ENCODE data around the gene BICD2. TPM values are rescaled to one million over a fixed set of nuclear protein-coding genes. Genes with fewer than 3 reads are reported as not detected.

Gene BICD2
- total and polyA plus RNA-seq, 2 of the 8 experiments (the other 6 are each of a cell fraction or from before 2014, with no cell fraction given): 6.6 to 22.8 TPM

DNA sequence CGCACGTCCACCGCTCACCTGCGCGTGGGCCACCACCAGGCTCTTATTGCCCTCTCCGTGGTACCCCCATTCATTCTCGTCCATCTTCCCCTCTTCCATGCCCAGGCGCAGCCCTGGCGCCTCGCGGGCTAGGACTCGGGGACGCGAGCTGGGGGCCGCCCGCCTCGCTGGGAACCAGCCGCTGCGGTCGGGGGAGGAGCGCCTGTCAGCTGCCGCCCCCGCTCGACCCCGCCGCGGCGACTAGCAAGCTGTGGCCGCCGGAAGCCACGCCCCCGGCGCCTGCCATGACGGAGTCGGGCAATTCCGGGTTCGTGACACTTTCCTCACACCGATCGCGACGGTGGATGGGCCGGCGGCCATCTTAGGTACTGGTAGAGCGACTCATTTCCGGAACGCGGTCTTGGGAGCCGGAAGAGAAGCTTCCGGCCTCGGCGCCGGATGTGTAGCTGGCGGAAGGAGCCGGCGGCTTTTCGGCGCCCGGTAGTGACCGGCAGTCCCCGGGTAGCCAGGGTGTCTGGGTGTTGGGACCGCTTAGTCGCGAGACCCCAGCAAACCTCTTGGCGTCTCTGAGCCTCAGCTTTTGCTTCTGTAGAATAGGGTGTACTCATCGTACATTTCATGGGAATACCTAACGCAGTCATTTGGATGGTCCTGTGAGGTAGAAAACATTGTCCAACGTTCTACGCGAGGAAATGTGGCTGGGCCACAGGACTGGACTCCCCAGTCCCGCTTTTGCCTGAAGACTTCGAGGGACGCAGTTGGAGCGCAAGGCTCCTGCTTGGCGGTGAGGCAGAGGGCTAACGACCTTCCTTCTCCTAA is 94.5 kb downstream of the BICD2 start, which contains the start of gene IPPK (continued):
- TF ChIP-seq, protein P1, sequence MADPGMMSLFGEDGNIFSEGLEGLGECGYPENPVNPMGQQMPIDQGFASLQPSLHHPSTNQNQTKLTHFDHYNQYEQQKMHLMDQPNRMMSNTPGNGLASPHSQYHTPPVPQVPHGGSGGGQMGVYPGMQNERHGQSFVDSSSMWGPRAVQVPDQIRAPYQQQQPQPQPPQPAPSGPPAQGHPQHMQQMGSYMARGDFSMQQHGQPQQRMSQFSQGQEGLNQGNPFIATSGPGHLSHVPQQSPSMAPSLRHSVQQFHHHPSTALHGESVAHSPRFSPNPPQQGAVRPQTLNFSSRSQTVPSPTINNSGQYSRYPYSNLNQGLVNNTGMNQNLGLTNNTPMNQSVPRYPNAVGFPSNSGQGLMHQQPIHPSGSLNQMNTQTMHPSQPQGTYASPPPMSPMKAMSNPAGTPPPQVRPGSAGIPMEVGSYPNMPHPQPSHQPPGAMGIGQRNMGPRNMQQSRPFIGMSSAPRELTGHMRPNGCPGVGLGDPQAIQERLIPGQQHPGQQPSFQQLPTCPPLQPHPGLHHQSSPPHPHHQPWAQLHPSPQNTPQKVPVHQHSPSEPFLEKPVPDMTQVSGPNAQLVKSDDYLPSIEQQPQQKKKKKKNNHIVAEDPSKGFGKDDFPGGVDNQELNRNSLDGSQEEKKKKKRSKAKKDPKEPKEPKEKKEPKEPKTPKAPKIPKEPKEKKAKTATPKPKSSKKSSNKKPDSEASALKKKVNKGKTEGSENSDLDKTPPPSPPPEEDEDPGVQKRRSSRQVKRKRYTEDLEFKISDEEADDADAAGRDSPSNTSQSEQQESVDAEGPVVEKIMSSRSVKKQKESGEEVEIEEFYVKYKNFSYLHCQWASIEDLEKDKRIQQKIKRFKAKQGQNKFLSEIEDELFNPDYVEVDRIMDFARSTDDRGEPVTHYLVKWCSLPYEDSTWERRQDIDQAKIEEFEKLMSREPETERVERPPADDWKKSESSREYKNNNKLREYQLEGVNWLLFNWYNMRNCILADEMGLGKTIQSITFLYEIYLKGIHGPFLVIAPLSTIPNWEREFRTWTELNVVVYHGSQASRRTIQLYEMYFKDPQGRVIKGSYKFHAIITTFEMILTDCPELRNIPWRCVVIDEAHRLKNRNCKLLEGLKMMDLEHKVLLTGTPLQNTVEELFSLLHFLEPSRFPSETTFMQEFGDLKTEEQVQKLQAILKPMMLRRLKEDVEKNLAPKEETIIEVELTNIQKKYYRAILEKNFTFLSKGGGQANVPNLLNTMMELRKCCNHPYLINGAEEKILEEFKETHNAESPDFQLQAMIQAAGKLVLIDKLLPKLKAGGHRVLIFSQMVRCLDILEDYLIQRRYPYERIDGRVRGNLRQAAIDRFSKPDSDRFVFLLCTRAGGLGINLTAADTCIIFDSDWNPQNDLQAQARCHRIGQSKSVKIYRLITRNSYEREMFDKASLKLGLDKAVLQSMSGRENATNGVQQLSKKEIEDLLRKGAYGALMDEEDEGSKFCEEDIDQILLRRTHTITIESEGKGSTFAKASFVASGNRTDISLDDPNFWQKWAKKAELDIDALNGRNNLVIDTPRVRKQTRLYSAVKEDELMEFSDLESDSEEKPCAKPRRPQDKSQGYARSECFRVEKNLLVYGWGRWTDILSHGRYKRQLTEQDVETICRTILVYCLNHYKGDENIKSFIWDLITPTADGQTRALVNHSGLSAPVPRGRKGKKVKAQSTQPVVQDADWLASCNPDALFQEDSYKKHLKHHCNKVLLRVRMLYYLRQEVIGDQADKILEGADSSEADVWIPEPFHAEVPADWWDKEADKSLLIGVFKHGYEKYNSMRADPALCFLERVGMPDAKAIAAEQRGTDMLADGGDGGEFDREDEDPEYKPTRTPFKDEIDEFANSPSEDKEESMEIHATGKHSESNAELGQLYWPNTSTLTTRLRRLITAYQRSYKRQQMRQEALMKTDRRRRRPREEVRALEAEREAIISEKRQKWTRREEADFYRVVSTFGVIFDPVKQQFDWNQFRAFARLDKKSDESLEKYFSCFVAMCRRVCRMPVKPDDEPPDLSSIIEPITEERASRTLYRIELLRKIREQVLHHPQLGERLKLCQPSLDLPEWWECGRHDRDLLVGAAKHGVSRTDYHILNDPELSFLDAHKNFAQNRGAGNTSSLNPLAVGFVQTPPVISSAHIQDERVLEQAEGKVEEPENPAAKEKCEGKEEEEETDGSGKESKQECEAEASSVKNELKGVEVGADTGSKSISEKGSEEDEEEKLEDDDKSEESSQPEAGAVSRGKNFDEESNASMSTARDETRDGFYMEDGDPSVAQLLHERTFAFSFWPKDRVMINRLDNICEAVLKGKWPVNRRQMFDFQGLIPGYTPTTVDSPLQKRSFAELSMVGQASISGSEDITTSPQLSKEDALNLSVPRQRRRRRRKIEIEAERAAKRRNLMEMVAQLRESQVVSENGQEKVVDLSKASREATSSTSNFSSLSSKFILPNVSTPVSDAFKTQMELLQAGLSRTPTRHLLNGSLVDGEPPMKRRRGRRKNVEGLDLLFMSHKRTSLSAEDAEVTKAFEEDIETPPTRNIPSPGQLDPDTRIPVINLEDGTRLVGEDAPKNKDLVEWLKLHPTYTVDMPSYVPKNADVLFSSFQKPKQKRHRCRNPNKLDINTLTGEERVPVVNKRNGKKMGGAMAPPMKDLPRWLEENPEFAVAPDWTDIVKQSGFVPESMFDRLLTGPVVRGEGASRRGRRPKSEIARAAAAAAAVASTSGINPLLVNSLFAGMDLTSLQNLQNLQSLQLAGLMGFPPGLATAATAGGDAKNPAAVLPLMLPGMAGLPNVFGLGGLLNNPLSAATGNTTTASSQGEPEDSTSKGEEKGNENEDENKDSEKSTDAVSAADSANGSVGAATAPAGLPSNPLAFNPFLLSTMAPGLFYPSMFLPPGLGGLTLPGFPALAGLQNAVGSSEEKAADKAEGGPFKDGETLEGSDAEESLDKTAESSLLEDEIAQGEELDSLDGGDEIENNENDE (IDR thresholded peaks at IDR 0.05; ENCODE audit: insufficient replicate concordance, low read length): no peak
- peak; percentile 71 for TF ChIP-seq POLR2AphosphoS5 (IDR thresholded peaks at IDR 0.05; ENCODE audit: low read depth, low read length)
- no peak for TF ChIP-seq BACH1 (IDR thresholded peaks at IDR 0.05; ENCODE audit: low read length)
- TF ChIP-seq NANOG (IDR thresholded peaks at IDR 0.05; ENCODE audit: insufficient read depth, low read depth, low read length, poor library complexity, severe bottlenecking): no peak
- TF ChIP-seq SIX5 (IDR thresholded peaks at IDR 0.05; ENCODE audit: low read depth, low read length): peak; percentile 63
- 0 out of 2 replicates have a peak, but pooled peaks have one; percentile 16 for TF ChIP-seq CHD2 (IDR thresholded peaks at IDR 0.05; ENCODE audit: low read length)
- peak; percentile 92 for TF ChIP-seq EGR1 (IDR thresholded peaks at IDR 0.05; ENCODE audit: borderline replicate concordance, low read depth, low read length)
- TF ChIP-seq, protein P2, sequence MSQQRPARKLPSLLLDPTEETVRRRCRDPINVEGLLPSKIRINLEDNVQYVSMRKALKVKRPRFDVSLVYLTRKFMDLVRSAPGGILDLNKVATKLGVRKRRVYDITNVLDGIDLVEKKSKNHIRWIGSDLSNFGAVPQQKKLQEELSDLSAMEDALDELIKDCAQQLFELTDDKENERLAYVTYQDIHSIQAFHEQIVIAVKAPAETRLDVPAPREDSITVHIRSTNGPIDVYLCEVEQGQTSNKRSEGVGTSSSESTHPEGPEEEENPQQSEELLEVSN (IDR thresholded peaks at IDR 0.05): peak; percentile 16
- TF ChIP-seq CHD1 (IDR thresholded peaks at IDR 0.05; ENCODE audit: low read depth, low read length): no peak
- TF ChIP-seq SRF (IDR thresholded peaks at IDR 0.05; ENCODE audit: low read depth, low read length): peak; percentile 47; the same call in 1 of the 2 replicates

Measured in H1 (cell line).